PFSK-1 (cell line): ENCODE measurements around the gene C1orf35.

Experiments
- FOXP2 ChIP-seq: optimal IDR thresholded peaks from 2 replicates; pipeline ENCODE3; 2011; ENCODE audit warnings: borderline replicate concordance, control low read depth, inconsistent platforms; ENCODE audit not compliant: insufficient read depth; ENCODE audit errors: extremely low read length, extremely low read depth
- POLR2AphosphoS5 ChIP-seq: IDR thresholded peaks from 2 replicates; pipeline ENCODE4 v1.6.1; 2012; ENCODE audit warnings: low read depth, mild to moderate bottlenecking, control low read depth, low read length, moderate library complexity
- REST ChIP-seq, 2 experiments: IDR thresholded peaks; 2 replicates each; pipeline versions ENCODE4 v1.6.1 to v1.8.0; 2011 to 2012; ENCODE audit warnings: low read depth in 2 of 2, low read length in 2 of 2, control low read depth in 1 of 2, inconsistent platforms in 1 of 2, mild to moderate bottlenecking in 1 of 2, moderate library complexity in 1 of 2; ENCODE audit not compliant: insufficient read depth in 1 of 2
- SIN3A ChIP-seq: IDR thresholded peaks from 2 replicates; pipeline ENCODE4 v1.6.1; 2012; ENCODE audit warnings: mild to moderate bottlenecking, low read length, moderate library complexity, borderline replicate concordance; ENCODE audit not compliant: insufficient read depth
- TAF1 ChIP-seq: IDR thresholded peaks from 2 replicates; pipeline ENCODE4 v1.6.1; 2012; ENCODE audit warnings: low read length, control low read depth, borderline replicate concordance; ENCODE audit not compliant: insufficient read depth

- no peak for TF ChIP-seq TAF1
- TF ChIP-seq REST (IDR thresholded peaks at IDR 0.05; ENCODE audit: insufficient read depth in 1 of 2, low read depth in 2 of 2, low read length in 2 of 2) = no peak
- no peak for TF ChIP-seq SIN3A
- TF ChIP-seq POLR2AphosphoS5 = no peak
- no peak for TF ChIP-seq FOXP2
Observed at GRCh38 chr1:228101994-228102790, 933 bp downstream of the C1orf35 start.
